HepG2 (cell line): ENCODE data around the gene MLNR. TPM values are rescaled to one million over a fixed set of nuclear protein-coding genes. Genes with fewer than 3 reads are reported as not detected.
A peak's percentile ranks its signal among the peaks of the same experiment; 100 is the strongest.

Source experiments
- CREB1 ChIP-seq, 2 experiments: fragments of 450-650 bp in 1 of 2; IDR thresholded peaks; 2 replicates each; pipeline ENCODE4 v1.6.1; 2016 to 2017; ENCODE audit warnings: control low read depth in 1 of 2, mild to moderate bottlenecking in 1 of 2, missing compliant biosample characterization in 1 of 2, missing genetic modification characterization in 1 of 2
- ETV5 ChIP-seq: IDR thresholded peaks from 2 replicates; pipeline ENCODE4 v1.6.1; 2018; ENCODE audit warnings: missing biosample characterization, missing genetic modification reagents, inconsistent platforms, borderline replicate concordance
- HOMEZ ChIP-seq: IDR thresholded peaks from 2 replicates; pipeline ENCODE4 v1.6.1; 2016; ENCODE audit warnings: low read depth
- HOXA5 ChIP-seq: sonication (generic); formaldehyde crosslinking; IDR thresholded peaks from 2 replicates; pipeline ENCODE4 v1.4.0; 2020; ENCODE audit warnings: missing genetic modification reagents
- NCOA2 ChIP-seq: sonication (generic); formaldehyde crosslinking; IDR thresholded peaks from 2 replicates; pipeline ENCODE4 v1.8.0; 2022; ENCODE audit warnings: inconsistent platforms
- RXRA ChIP-seq: sonication (generic); formaldehyde crosslinking; IDR thresholded peaks from 2 replicates; pipeline ENCODE4 v1.5.1; 2020; ENCODE audit warnings: missing genetic modification reagents
- TAF1 ChIP-seq: sonication (generic); formaldehyde crosslinking; IDR thresholded peaks from 2 replicates; pipeline ENCODE4 v1.4.0; 2020; ENCODE audit warnings: missing genetic modification reagents
- TCF12 ChIP-seq, 2 experiments: fragments of 450-650 bp in 1 of 2; sonication (generic) in 1 of 2; formaldehyde crosslinking in 1 of 2; IDR thresholded peaks; 2 replicates each; pipeline versions ENCODE4 v1.6.1 to v1.8.0; 2017 to 2022; ENCODE audit warnings: antibody characterized with exemption in 1 of 2, mild to moderate bottlenecking in 1 of 2, missing genetic modification reagents in 1 of 2, moderate library complexity in 1 of 2
- TGIF2 ChIP-seq: IDR thresholded peaks from 2 replicates; pipeline ENCODE4 v1.6.1; 2016; ENCODE audit warnings: control low read depth, missing compliant biosample characterization
- ZBTB38 ChIP-seq: sonication (generic); formaldehyde crosslinking; IDR thresholded peaks from 2 replicates; pipeline ENCODE4 v1.5.1; 2020; ENCODE audit warnings: mild to moderate bottlenecking, missing genetic modification reagents
- ZFP36L1 ChIP-seq: sonication (generic); formaldehyde crosslinking; IDR thresholded peaks from 2 replicates; pipeline ENCODE4 v1.8.0; 2022; ENCODE audit warnings: mild to moderate bottlenecking, missing genetic modification reagents, moderate library complexity
- ZFX ChIP-seq: sonication (generic); formaldehyde crosslinking; IDR thresholded peaks from 2 replicates; pipeline ENCODE4 v1.4.0; 2020; ENCODE audit warnings: mild to moderate bottlenecking, low read depth, missing genetic modification reagents, moderate library complexity
- ZNF10 ChIP-seq: sonication (generic); formaldehyde crosslinking; IDR thresholded peaks from 2 replicates; pipeline ENCODE4 v1.4.0; 2020; ENCODE audit warnings: mild to moderate bottlenecking, low read depth, missing genetic modification reagents, borderline replicate concordance
- ZNF224 ChIP-seq: sonication (generic); formaldehyde crosslinking; IDR thresholded peaks from 2 replicates; pipeline ENCODE4 v1.5.0; 2020; ENCODE audit warnings: mild to moderate bottlenecking, missing genetic modification reagents
- ZNF335 ChIP-seq: sonication (generic); formaldehyde crosslinking; IDR thresholded peaks from 2 replicates; pipeline ENCODE4 v1.4.0; 2020; ENCODE audit warnings: missing genetic modification reagents
- ZNF562 ChIP-seq: sonication (generic); formaldehyde crosslinking; IDR thresholded peaks from 2 replicates; pipeline ENCODE4 v1.8.0; 2022; ENCODE audit warnings: missing genetic modification reagents, borderline replicate concordance
- ZXDC ChIP-seq: sonication (generic); formaldehyde crosslinking; IDR thresholded peaks from 2 replicates; pipeline ENCODE4 v1.5.0; 2020; ENCODE audit warnings: mild to moderate bottlenecking, missing genetic modification reagents
- polyA plus RNA-seq, 8 experiments: library from polyadenylated mRNA; depleted of rRNA in 3 of 8; stranded (reverse) in 7 of 8; unstranded in 1 of 8; fragments of >200 nt; fragmentation: Illumina TruSeq in 4 of 8; extraction: Trizol in 4 of 8; gene quantifications; 2 replicates each; pipeline versions ENCODE4 v1.2.1 to v1.2.3, GENCODE V29; 2011 to 2016; ENCODE audit warnings: low read depth in 4 of 8, missing spikeins in 1 of 8, mixed read lengths in 1 of 8; ENCODE audit not compliant: insufficient read depth in 1 of 8
- total RNA-seq, 5 experiments: library from RNA; depleted of rRNA; stranded (reverse); fragments of >200 nt; fragmentation: Illumina TruSeq; extraction: Trizol; gene quantifications; 2 replicates each; pipeline ENCODE4 v1.2.3, GENCODE V29; 2016; ENCODE audit warnings: low read depth in 1 of 5
- TF ChIP-seq, protein P1 (sequence below): IDR thresholded peaks from 2 replicates; pipeline ENCODE4 v1.6.1; 2016; ENCODE audit warnings: low read depth, borderline replicate concordance
- TF ChIP-seq, protein P2 (sequence below): sonication (generic); formaldehyde crosslinking; IDR thresholded peaks from 2 replicates; pipeline ENCODE4 v1.4.0; 2020; ENCODE audit warnings: missing genetic modification reagents

The MLNR gene
- total and polyA plus RNA-seq, 2 of the 13 experiments (the other 11 are each of a cell fraction or from before 2014, with no cell fraction given) = 0.46 TPM; not detected in 1

DNA sequence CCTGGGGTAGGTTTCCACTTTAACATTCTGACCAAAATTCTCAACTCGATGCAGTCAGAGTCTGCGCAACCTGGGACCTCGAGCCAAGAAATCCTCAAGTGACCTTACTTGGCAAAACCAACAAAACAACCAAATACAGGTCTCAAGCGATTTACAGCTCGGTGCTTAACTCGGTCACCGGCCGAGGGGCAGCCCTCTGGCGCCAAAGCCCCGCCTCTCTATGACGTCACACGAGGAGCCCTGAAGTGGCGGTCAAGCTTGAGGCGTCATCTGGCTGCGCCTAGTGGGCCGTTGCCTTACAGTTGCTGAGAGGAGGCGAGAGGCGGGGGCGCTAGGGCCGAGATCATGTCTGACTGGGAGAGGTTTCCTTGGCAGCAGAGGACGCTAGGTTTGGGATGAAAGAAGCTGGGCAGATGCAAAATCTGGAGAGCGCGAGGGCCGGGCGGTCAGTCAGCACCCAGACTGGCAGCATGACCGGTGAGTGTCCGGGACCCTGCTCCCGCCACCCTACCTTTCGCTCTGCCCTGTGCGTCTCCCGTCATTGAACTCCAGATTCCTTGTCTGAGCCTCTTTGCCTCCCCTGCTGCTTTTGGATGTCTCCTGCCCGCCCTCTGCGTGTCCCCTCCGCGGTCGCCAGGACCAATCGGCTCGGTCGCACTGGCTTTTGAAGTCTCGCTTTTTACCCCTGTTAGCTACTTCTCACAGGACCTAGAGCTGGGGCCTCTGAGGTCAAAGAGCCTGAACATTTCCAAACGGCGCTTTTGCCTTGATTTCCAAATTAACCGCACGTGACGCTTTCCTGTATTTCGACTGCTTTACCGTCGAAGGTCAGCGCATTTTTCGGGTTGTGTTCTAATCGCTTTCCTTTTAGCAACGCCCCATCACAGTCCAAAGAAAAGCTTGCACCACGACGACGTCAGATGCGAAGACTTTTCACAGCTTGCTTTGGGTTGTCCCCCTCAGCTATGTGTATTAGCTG, 27.8 kb downstream of the MLNR start, which contains the start of gene CDADC1 (continued):
- no peak for TF ChIP-seq ZNF10 (CRISPR knock-in tag)
- TF ChIP-seq, protein P1, sequence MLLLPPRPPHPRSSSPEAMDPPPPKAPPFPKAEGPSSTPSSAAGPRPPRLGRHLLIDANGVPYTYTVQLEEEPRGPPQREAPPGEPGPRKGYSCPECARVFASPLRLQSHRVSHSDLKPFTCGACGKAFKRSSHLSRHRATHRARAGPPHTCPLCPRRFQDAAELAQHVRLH = no peak
- peak; percentile 84 for TF ChIP-seq HOXA5
- TF ChIP-seq ZFX = peak; percentile 87
- TF ChIP-seq ZNF562 (CRISPR knock-in tag) = no peak
- TF ChIP-seq, protein P2, sequence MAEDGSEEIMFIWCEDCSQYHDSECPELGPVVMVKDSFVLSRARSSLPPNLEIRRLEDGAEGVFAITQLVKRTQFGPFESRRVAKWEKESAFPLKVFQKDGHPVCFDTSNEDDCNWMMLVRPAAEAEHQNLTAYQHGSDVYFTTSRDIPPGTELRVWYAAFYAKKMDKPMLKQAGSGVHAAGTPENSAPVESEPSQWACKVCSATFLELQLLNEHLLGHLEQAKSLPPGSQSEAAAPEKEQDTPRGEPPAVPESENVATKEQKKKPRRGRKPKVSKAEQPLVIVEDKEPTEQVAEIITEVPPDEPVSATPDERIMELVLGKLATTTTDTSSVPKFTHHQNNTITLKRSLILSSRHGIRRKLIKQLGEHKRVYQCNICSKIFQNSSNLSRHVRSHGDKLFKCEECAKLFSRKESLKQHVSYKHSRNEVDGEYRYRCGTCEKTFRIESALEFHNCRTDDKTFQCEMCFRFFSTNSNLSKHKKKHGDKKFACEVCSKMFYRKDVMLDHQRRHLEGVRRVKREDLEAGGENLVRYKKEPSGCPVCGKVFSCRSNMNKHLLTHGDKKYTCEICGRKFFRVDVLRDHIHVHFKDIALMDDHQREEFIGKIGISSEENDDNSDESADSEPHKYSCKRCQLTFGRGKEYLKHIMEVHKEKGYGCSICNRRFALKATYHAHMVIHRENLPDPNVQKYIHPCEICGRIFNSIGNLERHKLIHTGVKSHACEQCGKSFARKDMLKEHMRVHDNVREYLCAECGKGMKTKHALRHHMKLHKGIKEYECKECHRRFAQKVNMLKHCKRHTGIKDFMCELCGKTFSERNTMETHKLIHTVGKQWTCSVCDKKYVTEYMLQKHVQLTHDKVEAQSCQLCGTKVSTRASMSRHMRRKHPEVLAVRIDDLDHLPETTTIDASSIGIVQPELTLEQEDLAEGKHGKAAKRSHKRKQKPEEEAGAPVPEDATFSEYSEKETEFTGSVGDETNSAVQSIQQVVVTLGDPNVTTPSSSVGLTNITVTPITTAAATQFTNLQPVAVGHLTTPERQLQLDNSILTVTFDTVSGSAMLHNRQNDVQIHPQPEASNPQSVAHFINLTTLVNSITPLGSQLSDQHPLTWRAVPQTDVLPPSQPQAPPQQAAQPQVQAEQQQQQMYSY (CRISPR knock-in tag) = peak; percentile 89
- peak; percentile 38; the same call in 1 of the 2 replicates for TF ChIP-seq ZXDC
- peak; percentile 53 for TF ChIP-seq RXRA
- TF ChIP-seq ZFP36L1 (CRISPR knock-in tag) = 0 out of 2 replicates have a peak, but pooled peaks have one; percentile 61
- peak; percentile 26; the same call in 1 of the 2 replicates for TF ChIP-seq TGIF2 (CRISPR knock-in tag)
- peak; percentile 64; the same call in 1 of the 2 replicates for TF ChIP-seq HOMEZ (CRISPR knock-in tag)
- TF ChIP-seq ZBTB38 (CRISPR knock-in tag) = peak; percentile 19; the same call in 1 of the 2 replicates
- TF ChIP-seq TAF1 (CRISPR knock-in tag) = peak; percentile 61; the same call in 1 of the 2 replicates
- peak; percentile 14; the same call in 1 of the 2 replicates for TF ChIP-seq ZNF224 (CRISPR knock-in tag)
- 0 out of 2 replicates have a peak, but pooled peaks have one; percentile 21 for TF ChIP-seq ZNF335 (CRISPR knock-in tag)
- TF ChIP-seq TCF12 (IDR thresholded peaks at IDR 0.05) = no peak
- no peak for TF ChIP-seq TCF12 (CRISPR knock-in tag; IDR thresholded peaks at IDR 0.05)
- peak; percentile 100 for TF ChIP-seq CREB1 (IDR thresholded peaks at IDR 0.05)
- peak; percentile 99 for TF ChIP-seq CREB1 (CRISPR knock-in tag; IDR thresholded peaks at IDR 0.05)
- peak; percentile 28; the same call in 1 of the 2 replicates for TF ChIP-seq ETV5 (CRISPR knock-in tag)
- TF ChIP-seq NCOA2 (CRISPR knock-in tag) = no peak
